HUDEP-2 (cell line): ENCODE measurements around the gene HLCS.

Experiments
- DNase-seq, 76 experiments: peaks; one replicate each; lab custom pipeline; 2025; ENCODE audit not compliant: unreplicated experiment in 76 of 76; lab: John Stamatoyannopoulos, UW

The HLCS gene

GRCh38 chr21:36791180-36791579 lies 175.3 kb downstream of the HLCS start:
- no peak for DNase-seq

GRCh38 chr21:36790616-36791015 lies 175.9 kb downstream of the HLCS start:
- DNase-seq = no peak

GRCh38 chr21:36788120-36788638 lies 178.3 kb downstream of the HLCS start:
- peak in 74 of 76 experiments; percentile 55 to 96 (median 89) for DNase-seq

GRCh38 chr21:36786186-36786585 lies 180.3 kb downstream of the HLCS start:
- no peak for DNase-seq

GRCh38 chr21:36785615-36786014 lies 180.9 kb downstream of the HLCS start:
- no peak for DNase-seq

GRCh38 chr21:36784947-36785346 lies 181.5 kb downstream of the HLCS start:
- DNase-seq = no peak

GRCh38 chr21:36783612-36784374 lies 182.7 kb downstream of the HLCS start:
- peak in 70 of 76 experiments; percentile 11 to 87 (median 60) for DNase-seq

GRCh38 chr21:36780861-36781260 lies 185.6 kb downstream of the HLCS start:
- DNase-seq = no peak

- peak in 5 of 76 experiments; percentile 6 to 49 (median 22) for DNase-seq
Measured at GRCh38 chr21:36776981-36777617, 189.4 kb downstream of the HLCS start.

GRCh38 chr21:36773995-36774394 lies 192.5 kb downstream of the HLCS start:
- no peak for DNase-seq

- no peak for DNase-seq
Measured at GRCh38 chr21:36773117-36773516, 193.4 kb downstream of the HLCS start.

- no peak for DNase-seq
Measured at GRCh38 chr21:36769051-36769839, 197.2 kb downstream of the HLCS start.

- no peak for DNase-seq
Measured at GRCh38 chr21:36768496-36768895, 198.0 kb downstream of the HLCS start.

- no peak for DNase-seq
Measured at GRCh38 chr21:36767096-36767495, 199.4 kb downstream of the HLCS start.

GRCh38 chr21:36766511-36766910 lies 200.0 kb downstream of the HLCS start:
- no peak for DNase-seq

GRCh38 chr21:36765229-36765628 lies 201.2 kb downstream of the HLCS start:
- no peak for DNase-seq

- DNase-seq = no peak
Measured at GRCh38 chr21:36763305-36763704, 203.2 kb downstream of the HLCS start.

GRCh38 chr21:36762642-36763041 lies 203.8 kb downstream of the HLCS start:
- no peak for DNase-seq

GRCh38 chr21:36761685-36762084 lies 204.8 kb downstream of the HLCS start:
- no peak for DNase-seq

- DNase-seq = no peak
Measured at GRCh38 chr21:36759348-36760083, 207.0 kb downstream of the HLCS start.

GRCh38 chr21:36757196-36757595 lies 209.3 kb downstream of the HLCS start:
- DNase-seq = no peak
